HepG2 (cell line): ENCODE results near the gene RUVBL2. TPM values are rescaled to one million over a fixed set of nuclear protein-coding genes. Genes with fewer than 3 reads are reported as not detected.

Source experiments
- ASH2L ChIP-seq: fragments of 300-600, 200-600 bp; sonication (generic); IDR thresholded peaks from 2 replicates; pipeline ENCODE4 v1.7.0; 2017; ENCODE audit warnings: low read depth, mild to moderate bottlenecking, moderate library complexity, mixed read lengths, low read length; ENCODE audit not compliant: insufficient read length
- FOXJ3 ChIP-seq: sonication (generic); formaldehyde crosslinking; IDR thresholded peaks from 2 replicates; pipeline ENCODE4 v1.4.0; 2020; ENCODE audit warnings: missing genetic modification reagents, mild to moderate bottlenecking, borderline replicate concordance
- GRHL1 ChIP-seq: sonication (generic); formaldehyde crosslinking; conservative IDR thresholded peaks from 2 replicates; pipeline ENCODE4 v1.8.0; 2022; ENCODE audit warnings: missing genetic modification reagents
- HMGXB4 ChIP-seq, 2 experiments: sonication (generic) in 1 of 2; formaldehyde crosslinking in 1 of 2; IDR thresholded peaks; 2 replicates each; pipeline versions ENCODE4 v1.4.0 to v1.6.1; 2018 to 2020; ENCODE audit warnings: missing genetic modification reagents in 2 of 2, borderline replicate concordance in 1 of 2, low read depth in 1 of 2, mild to moderate bottlenecking in 1 of 2, missing biosample characterization in 1 of 2
- HNF1B ChIP-seq: sonication (generic); formaldehyde crosslinking; IDR thresholded peaks from 2 replicates; pipeline ENCODE4 v1.5.1; 2020; ENCODE audit warnings: mild to moderate bottlenecking, moderate library complexity, missing genetic modification reagents
- MTF1 ChIP-seq: sonication (generic); formaldehyde crosslinking; IDR thresholded peaks from 2 replicates; pipeline ENCODE4 v1.5.0; 2020; ENCODE audit warnings: missing genetic modification reagents
- NR1H2 ChIP-seq: sonication (generic); formaldehyde crosslinking; IDR thresholded peaks from 2 replicates; pipeline ENCODE4 v1.8.1; 2022; ENCODE audit warnings: low read depth, missing genetic modification reagents, borderline replicate concordance
- SKI ChIP-seq: fragments of 450-650 bp; IDR thresholded peaks from one replicate; pipeline ENCODE4 v1.6.1; 2018; ENCODE audit warnings: mild to moderate bottlenecking; ENCODE audit not compliant: partially characterized antibody
- SP4 ChIP-seq: sonication (generic); formaldehyde crosslinking; IDR thresholded peaks from 2 replicates; pipeline ENCODE4 v1.8.1; 2023; ENCODE audit warnings: mild to moderate bottlenecking, missing genetic modification reagents
- ZBTB39 ChIP-seq: sonication (generic); formaldehyde crosslinking; IDR thresholded peaks from 2 replicates; pipeline ENCODE4 v1.5.0; 2020; ENCODE audit warnings: missing genetic modification reagents
- ZKSCAN8 ChIP-seq: IDR thresholded peaks from 2 replicates; pipeline ENCODE4 v1.6.1; 2016; ENCODE audit warnings: borderline replicate concordance, missing genetic modification reagents, missing compliant biosample characterization
- ZNF3 ChIP-seq: IDR thresholded peaks from 2 replicates; pipeline ENCODE4 v1.7.0; 2017; ENCODE audit warnings: inconsistent platforms
- ZNF329 ChIP-seq: sonication (generic); formaldehyde crosslinking; IDR thresholded peaks from 2 replicates; pipeline ENCODE4 v1.9.0; 2021; ENCODE audit warnings: low read depth, mild to moderate bottlenecking, missing genetic modification reagents
- ZNF563 ChIP-seq: sonication (generic); formaldehyde crosslinking; IDR thresholded peaks from 2 replicates; pipeline ENCODE4 v1.8.0; 2022; ENCODE audit warnings: mild to moderate bottlenecking, moderate library complexity, missing genetic modification reagents
- ZNF574 ChIP-seq: sonication (generic); formaldehyde crosslinking; IDR thresholded peaks from 2 replicates; pipeline ENCODE4 v1.4.0; 2020; ENCODE audit warnings: missing genetic modification reagents
- ZNF782 ChIP-seq: sonication (generic); formaldehyde crosslinking; IDR thresholded peaks from 2 replicates; pipeline ENCODE4 v1.4.0; 2020; ENCODE audit warnings: missing genetic modification reagents, mild to moderate bottlenecking, borderline replicate concordance
- ZNF883 ChIP-seq: sonication (generic); formaldehyde crosslinking; IDR thresholded peaks from 2 replicates; pipeline ENCODE4 v1.5.1; 2020; ENCODE audit warnings: mild to moderate bottlenecking, missing genetic modification reagents; ENCODE audit errors: not compliant biosample characterization
- polyA plus RNA-seq, 8 experiments: library from polyadenylated mRNA; depleted of rRNA in 3 of 8; stranded (reverse) in 7 of 8; unstranded in 1 of 8; fragments of >200 nt; fragmentation: Illumina TruSeq in 4 of 8; extraction: Trizol in 4 of 8; gene quantifications; 2 replicates each; pipeline versions ENCODE4 v1.2.1 to v1.2.3, GENCODE V29; 2011 to 2016; ENCODE audit warnings: low read depth in 4 of 8, missing spikeins in 1 of 8, mixed read lengths in 1 of 8; ENCODE audit not compliant: insufficient read depth in 1 of 8
- total RNA-seq, 5 experiments: library from RNA; depleted of rRNA; stranded (reverse); fragments of >200 nt; fragmentation: Illumina TruSeq; extraction: Trizol; gene quantifications; 2 replicates each; pipeline ENCODE4 v1.2.3, GENCODE V29; 2016; ENCODE audit warnings: low read depth in 1 of 5

RUVBL2 gene
- total and polyA plus RNA-seq, 2 of the 13 experiments (the other 11 are each of a cell fraction or from before 2014, with no cell fraction given): 120 to 122 TPM

- peak in 1 of 2 experiments; percentile 63; a peak in 2 of 4 replicates for TF ChIP-seq HMGXB4 (CRISPR knock-in tag; IDR thresholded peaks at IDR 0.05; ENCODE audit: borderline replicate concordance in 1 of 2, low read depth in 1 of 2)
- peak; percentile 33 for TF ChIP-seq SKI
- no peak for TF ChIP-seq ZBTB39
- TF ChIP-seq ZNF329 (CRISPR knock-in tag): no peak
- TF ChIP-seq ZNF782 (CRISPR knock-in tag): no peak
- peak; percentile 68; the same call in 1 of the 2 replicates for TF ChIP-seq ZNF563 (CRISPR knock-in tag)
- TF ChIP-seq GRHL1: no peak
- peak; percentile 79 for TF ChIP-seq HNF1B (CRISPR knock-in tag)
- 0 out of 2 replicates have a peak, but pooled peaks have one; percentile 24 for TF ChIP-seq FOXJ3 (CRISPR knock-in tag)
- TF ChIP-seq ZNF883 (CRISPR knock-in tag): peak; percentile 75
- 0 out of 2 replicates have a peak, but pooled peaks have one; percentile 20 for TF ChIP-seq ZNF3 (CRISPR knock-in tag)
- peak; percentile 46; the same call in 1 of the 2 replicates for TF ChIP-seq ZKSCAN8 (CRISPR knock-in tag)
- no peak for TF ChIP-seq ASH2L
- TF ChIP-seq NR1H2 (CRISPR knock-in tag): peak; percentile 48; the same call in 1 of the 2 replicates
- TF ChIP-seq MTF1: no peak
- TF ChIP-seq SP4 (CRISPR knock-in tag): peak; percentile 85
- peak; percentile 85 for TF ChIP-seq ZNF574 (CRISPR knock-in tag)
Measured at GRCh38 chr19:48962029-48962848, 31.4 kb upstream of the RUVBL2 start (continued).
